Measurements from ENCODE around the gene CLTRN.

CLTRN gene

DNA sequence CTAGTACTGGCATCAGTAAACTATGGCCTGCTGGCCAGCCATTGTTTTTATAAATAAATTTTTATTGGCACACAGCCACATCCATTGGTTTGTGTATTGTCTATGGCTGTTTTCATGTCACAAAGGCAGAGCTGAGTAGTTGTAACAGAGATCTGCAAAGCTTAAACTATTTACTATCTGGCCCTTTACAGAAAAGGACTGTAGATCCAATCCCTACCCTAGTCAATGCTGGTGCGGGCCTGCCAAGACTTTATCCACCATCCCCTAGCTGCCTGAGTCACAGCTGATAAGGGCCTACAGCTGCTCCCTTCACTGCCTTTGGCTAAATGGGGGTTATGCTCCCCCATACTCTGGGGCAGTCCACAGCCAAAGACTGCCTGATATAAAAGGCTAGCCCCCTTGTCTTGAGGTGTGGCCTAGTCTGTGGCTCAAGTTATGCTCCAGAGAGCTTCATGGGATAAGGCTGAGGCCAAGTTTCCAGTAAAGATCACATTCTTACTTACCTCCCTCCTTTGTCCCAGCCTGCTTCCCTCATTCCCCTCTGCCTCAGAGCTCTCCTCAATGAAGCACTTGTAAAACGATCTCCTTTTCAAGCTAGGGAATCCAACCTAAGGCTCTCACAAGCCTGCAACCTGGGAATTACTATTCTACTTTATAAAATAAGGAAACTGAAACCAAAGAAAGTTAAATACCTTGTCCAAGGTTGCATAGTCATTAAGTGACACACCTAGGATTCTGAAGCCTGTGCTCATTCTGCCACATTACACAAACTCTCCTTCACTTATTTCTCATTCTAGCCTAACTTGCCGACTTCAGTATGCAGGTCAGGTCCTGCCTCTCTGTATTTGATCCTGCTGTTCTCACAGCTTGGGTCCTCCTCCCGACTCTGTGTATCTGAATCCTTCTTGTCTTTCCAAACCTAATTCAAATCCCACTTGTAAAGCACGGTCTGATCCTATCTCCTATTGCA lies 84.5 kb downstream of the CLTRN start:
- DNase-seq: peak in 1 of 58 donors; percentile 0

Data from anterior cingulate cortex (tissue), 58 donors.